ENCODE data around the gene XRCC1.
"Not testable (repeated sequence)": the region's sequence is repeated elsewhere in the genome, so short reads cannot be mapped to it uniquely, and the experiment has no call there.

XRCC1 gene

DNA sequence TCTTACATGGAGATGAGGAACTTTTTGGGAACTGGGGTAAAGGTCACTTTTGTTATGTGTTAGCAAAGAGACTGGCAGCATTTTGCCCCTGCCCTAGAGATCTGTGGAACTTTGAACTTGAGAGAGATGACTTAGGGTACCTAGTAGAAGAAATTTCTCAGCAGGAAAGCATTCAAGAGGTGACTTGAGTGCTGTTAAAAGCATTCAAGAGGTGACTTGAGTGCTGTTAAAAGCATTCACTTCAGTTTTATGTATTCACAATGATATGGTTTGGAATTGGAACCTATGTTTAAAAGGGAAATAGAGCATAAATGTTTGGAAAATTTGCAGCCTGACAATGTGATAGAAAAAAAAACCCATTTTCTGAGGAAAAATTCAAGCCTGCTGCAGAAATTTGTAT lies 62.9 kb downstream of the XRCC1 start:
- not testable (repeated sequence) for DNase-seq

DNA sequence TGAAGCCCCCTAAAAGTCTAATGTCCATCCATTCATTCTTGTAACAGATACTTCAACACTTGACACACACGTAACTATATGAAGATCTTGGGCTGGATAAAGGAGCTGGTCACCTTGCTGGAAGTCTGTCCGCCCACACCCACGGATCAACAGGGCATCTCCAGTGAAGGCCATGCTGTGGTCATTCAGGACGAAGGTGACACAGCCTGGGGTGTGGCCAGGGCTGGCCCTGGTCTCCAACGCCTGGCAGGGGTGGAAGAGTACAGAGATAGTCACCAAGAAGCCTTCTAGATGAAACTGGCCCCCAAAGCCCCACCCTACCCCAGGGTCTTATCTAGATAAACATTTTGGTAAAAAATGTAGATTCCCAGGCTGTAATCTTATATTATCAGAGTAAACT lies 64.0 kb downstream of the XRCC1 start:
- DNase-seq = no peak

GRCh38 chr19:43510713-43511112 lies 64.6 kb downstream of the XRCC1 start:
- DNase-seq = no peak

GRCh38 chr19:43507880-43508279 lies 67.4 kb downstream of the XRCC1 start:
- no peak for DNase-seq

DNA sequence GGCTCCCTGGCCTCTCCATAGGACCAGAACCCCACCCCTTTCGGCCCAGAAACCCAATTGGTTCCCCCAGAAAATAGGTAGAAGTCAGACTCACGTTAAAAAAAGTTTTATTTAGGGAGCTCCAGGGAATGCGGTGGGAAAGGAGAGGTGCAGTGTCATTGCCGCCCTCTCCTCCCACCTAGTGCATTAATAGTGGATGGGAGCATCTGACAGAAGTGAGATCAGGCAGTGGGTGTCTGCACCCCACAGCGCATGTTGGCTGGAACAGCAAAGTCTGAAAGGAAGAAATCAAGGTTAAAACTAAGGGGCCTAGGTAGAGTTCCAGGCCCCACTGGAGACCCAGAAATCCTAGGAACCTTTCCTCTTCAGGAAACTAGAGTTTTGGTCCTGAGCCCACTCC lies 68.7 kb downstream of the XRCC1 start:
- DNase-seq = no peak

GRCh38 chr19:43505941-43506340 lies 69.4 kb downstream of the XRCC1 start:
- DNase-seq = no peak

- DNase-seq = no peak
These were observed 70.2 kb downstream of the XRCC1 start for GRCh38 chr19:43505186-43505456.

GRCh38 chr19:43504426-43505185 lies 70.7 kb downstream of the XRCC1 start, which contains the start of gene PHLDB3:
Gene PHLDB3 (minus strand): TSS chr19:43504746. CDS start chr19:43504118, 628 bp downstream.
- no peak for DNase-seq

DNA sequence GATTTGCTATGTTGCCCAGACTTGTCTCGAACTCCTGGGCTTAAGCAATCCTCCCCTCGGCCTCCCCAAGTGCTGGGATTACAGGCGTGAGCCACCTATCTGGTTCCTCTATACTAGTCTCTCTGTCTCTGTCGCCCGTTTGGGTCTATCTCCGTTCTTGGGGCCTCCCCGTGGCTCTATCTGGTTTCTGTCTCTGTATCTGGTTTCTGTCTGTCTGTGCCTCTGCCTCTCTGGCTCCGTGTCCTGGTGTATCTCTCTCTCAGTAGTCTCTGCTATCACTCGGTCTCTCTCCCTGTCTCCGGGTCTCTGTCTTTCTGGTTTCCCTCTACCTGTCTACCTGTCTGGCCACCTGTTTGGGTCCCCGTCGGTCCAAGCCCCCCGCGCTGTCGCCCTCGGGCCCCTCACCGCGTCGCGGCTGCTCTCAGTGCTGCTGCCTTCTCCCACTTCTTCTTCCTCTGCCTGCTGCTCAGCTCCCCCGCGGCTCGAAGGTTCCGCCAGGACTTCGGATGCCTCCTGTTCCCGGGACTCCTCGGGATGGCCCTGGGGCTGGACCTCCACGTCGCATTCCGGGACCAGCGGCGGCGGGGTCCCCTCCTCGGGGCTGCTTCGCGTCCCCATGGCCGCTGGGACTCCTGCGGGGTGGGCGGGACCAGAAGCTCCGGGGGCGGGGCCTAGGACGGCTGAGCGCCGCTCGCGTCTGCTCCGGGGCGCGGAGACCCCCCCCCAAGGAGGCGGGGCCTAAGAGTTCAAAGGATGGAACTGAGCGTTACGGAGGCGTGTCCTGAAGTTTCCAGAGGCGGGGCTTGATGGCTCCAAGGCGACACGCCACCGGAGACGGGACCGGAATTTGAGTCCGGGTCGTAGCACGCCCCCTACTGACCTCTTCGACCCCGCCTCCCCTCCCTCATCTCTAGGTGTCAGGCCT lies 71.6 kb downstream of the XRCC1 start:
- peak; percentile 97 for DNase-seq

DNA sequence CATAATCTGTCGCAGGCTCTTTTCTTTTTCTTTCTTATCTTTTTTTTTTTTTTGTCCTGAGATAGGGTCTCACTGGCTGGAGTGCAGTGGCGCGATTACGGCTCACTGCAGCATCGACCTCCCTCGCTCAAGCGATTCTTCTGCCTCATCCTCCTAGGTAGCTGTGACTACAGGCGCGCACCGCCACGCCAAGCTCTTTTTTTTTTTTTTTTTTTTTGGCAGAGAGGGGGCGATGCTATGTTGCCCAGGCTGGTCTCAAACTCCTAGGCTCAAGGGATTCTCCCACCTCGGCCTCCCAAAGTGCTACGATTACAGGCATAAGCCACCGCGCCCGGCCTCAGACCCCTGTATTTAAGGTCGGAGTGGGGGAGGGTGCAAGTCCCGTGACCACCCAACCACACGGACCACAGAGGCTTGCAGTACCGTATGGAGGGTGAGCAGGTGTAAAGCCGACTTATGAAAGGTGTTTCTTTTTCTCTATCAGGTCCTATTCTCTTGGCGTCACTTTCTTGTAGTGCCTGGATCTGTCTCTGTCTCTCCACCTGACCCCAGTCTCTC lies 72.8 kb downstream of the XRCC1 start:
- DNase-seq = no peak

DNA sequence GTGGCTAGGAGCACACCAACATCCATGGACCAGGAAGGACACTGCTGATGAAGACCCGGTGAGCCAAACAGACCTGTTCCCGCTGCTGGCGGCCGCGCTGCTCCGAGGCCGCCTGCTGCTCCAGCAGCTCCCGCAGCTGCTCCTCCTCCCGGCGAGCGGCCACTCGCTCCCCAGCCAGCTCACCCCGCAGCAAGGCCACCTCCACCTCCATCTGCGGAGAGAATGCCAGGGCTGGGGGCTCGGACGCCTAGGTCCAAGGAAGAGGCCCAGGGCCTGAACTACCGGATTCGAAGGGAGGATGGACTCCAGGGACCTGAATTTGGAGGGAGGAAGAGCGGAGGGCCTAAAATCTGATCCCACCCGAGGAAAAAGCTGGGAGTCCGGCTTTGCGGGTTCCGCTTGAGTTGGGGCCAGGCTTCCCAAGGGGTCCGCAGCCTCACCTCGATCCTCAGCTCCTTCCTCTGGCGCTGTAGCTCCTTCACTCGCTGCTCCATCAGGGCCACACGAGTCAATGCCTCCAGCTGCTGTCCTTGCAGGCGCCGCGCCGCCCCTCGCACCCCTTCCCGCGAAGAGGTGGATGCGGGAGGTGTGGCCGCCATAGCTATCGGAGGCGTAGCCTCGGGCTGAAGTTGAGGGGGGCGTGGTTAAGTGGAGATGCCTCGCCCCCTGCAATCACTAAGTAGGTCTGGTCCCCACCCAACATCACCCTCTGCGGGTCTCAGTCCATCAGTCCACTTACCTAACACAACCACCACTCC lies 73.5 kb downstream of the XRCC1 start:
- no peak for DNase-seq

DNA sequence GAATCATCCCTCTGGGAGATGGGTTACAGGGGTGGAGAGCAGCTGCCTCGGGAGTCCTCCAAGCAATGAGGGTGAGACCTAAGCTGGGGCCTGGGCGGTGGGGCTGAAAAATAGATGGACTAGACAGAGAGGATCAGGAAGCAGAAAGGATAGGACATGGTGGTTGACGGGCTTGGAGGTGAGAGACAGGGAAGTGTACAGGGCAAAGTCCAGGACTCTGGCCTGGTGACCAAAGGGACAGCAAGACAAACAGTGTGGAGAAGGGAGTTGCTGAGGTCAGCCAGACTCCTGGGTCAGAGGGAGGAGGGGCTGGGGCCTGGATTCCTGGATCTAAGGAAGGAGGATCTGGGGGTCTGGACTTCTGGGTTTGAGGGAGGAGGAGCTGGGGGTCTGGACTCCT lies 76.3 kb downstream of the XRCC1 start:
- no peak for DNase-seq

- DNase-seq = no peak
These were observed 77.0 kb downstream of the XRCC1 start for GRCh38 chr19:43498233-43498842.

DNA sequence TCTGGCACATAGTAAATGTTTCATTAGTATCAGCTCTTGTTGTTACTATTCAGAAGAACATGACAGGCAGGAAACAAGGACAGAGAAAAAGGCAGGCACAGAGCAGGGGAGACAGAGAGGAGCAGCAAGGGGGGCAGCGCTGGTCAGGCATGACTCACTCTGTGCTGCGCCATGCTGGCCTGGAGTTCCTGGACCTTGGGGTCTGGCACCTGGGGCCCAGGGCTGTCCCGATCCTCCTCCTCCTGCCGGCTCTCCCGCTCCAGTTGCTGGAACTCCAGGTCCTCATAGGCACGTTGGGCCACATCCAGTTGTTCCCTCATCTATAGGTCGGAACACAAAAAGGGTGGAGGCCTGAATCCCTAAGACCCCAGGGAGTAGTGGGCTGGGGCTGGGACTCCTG lies 78.4 kb downstream of the XRCC1 start:
- DNase-seq = no peak

DNA sequence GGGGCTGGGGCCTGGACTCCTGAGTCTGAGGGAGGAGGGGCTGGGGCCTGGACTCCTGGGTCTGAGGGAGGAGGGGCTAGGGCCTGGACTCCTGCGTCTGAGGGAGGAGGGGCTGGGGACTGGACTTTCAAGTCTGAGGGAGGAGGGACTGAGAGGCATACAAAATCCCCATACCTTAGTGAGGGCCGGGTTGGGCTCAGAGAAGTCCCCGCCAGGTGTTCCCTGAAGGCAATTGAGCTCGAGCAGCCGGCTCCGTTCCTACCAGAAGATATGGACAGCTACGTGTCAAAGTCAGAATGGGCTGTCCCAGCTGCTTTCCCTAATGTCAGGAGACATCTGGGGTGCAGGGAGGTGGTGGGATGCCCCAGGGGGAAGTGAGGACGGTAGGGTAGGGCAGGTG lies 80.2 kb downstream of the XRCC1 start:
- no peak for DNase-seq
